Measurements from ENCODE around the gene SUCO. TPM values are rescaled to one million over a fixed set of nuclear protein-coding genes. Genes with fewer than 3 reads are reported as not detected.

Gene SUCO
- total RNA-seq, 4 donors from 2014 or later = 30.0 to 32.8 (median 30.7) TPM

- intact Hi-C loops (cut with DNase I; ENCODE audit: low total_unique reads) = no loop called here
- no peak overlapping the region for H3K4me3 ChIP-seq (ENCODE audit: low read depth, poor library complexity, severe bottlenecking)
These were observed 67.0 kb downstream of the SUCO start for GRCh38 chr1:172599912-172600311.

GRCh38 chr1:172600615-172601014 is 67.7 kb downstream of the SUCO start:
- no peak for DNase-seq (ENCODE audit: low spot score in 2 of 2)
- WGBS, 2 donors = 84 to 95% methylated on average over 1 of the region's 1 CpG
- intact Hi-C loops (cut with DNase I; ENCODE audit: low total_unique reads) = no loop called here
- no peak overlapping the region for H3K4me3 ChIP-seq (ENCODE audit: low read depth, poor library complexity, severe bottlenecking)
- TF ChIP-seq CTCF (IDR thresholded peaks at IDR 0.05) = no peak
- TF ChIP-seq POLR2A (IDR thresholded peaks at IDR 0.05) = no peak

More at GRCh38 chr1:172599912-172600311, 67.0 kb downstream of the SUCO start:
- DNase-seq (ENCODE audit: low spot score in 2 of 2) = no peak
- TF ChIP-seq POLR2A (IDR thresholded peaks at IDR 0.05) (no peak), CTCF (IDR thresholded peaks at IDR 0.05) (no peak)
- WGBS, 2 donors = 62 to 64% methylated on average over 3 of the region's 3 CpGs

- TF ChIP-seq POLR2A (IDR thresholded peaks at IDR 0.05) = no peak
- TF ChIP-seq CTCF (IDR thresholded peaks at IDR 0.05) = no peak
- 95 to 96% methylated on average over 6 of the region's 6 CpGs for WGBS, 2 donors
- no peak overlapping the region for H3K4me3 ChIP-seq (ENCODE audit: low read depth, poor library complexity, severe bottlenecking)
- no peak for DNase-seq (ENCODE audit: low spot score in 2 of 2)
- intact Hi-C loops (cut with DNase I; ENCODE audit: low total_unique reads) = no loop called here
These were observed 68.2 kb downstream of the SUCO start for GRCh38 chr1:172601046-172601630.

GRCh38 chr1:172602706-172603105 is 69.8 kb downstream of the SUCO start:
- intact Hi-C loops (cut with DNase I; ENCODE audit: low total_unique reads) = no loop called here
- TF ChIP-seq POLR2A (IDR thresholded peaks at IDR 0.05) (no peak), CTCF (IDR thresholded peaks at IDR 0.05) (no peak)
- DNase-seq (ENCODE audit: low spot score in 2 of 2) = no peak
- H3K4me3 ChIP-seq (ENCODE audit: low read depth, poor library complexity, severe bottlenecking) = no peak overlapping the region

GRCh38 chr1:172603816-172604215 is 70.9 kb downstream of the SUCO start:
- 93 to 98% methylated on average over 4 of the region's 4 CpGs for WGBS, 2 donors
- no peak for DNase-seq (ENCODE audit: low spot score in 2 of 2)
- intact Hi-C loops (cut with DNase I; ENCODE audit: low total_unique reads) = no loop called here
- no peak overlapping the region for H3K4me3 ChIP-seq (ENCODE audit: low read depth, poor library complexity, severe bottlenecking)
- TF ChIP-seq POLR2A (IDR thresholded peaks at IDR 0.05) = no peak
- no peak for TF ChIP-seq CTCF (IDR thresholded peaks at IDR 0.05)

GRCh38 chr1:172605641-172606040 is 72.7 kb downstream of the SUCO start:
- WGBS, 2 donors = 91 to 93% methylated on average over 2 of the region's 2 CpGs
- no peak for DNase-seq (ENCODE audit: low spot score in 2 of 2)
- no peak overlapping the region for H3K4me3 ChIP-seq (ENCODE audit: low read depth, poor library complexity, severe bottlenecking)
- intact Hi-C loops (cut with DNase I; ENCODE audit: low total_unique reads) = no loop called here
- no peak for TF ChIP-seq POLR2A (IDR thresholded peaks at IDR 0.05)
- no peak for TF ChIP-seq CTCF (IDR thresholded peaks at IDR 0.05)

All from lower leg skin (tissue), 4 donors.